DOHH2 (cell line): ENCODE results near the gene PLCL1.

Experiments used
- CTCF ChIP-seq: fragments of 200-600 bp; sonication (generic); IDR thresholded peaks from one replicate; pipeline ENCODE4 v1.5.1; 2014; ENCODE audit warnings: antibody characterized with exemption, mild to moderate bottlenecking, low read depth, low read length; ENCODE audit not compliant: poor library complexity, severe bottlenecking
- EZH2phosphoT487 ChIP-seq: fragments of 200-600 bp; sonication (generic); IDR thresholded peaks from 2 replicates; pipeline ENCODE4 v1.6.1; 2017; ENCODE audit warnings: borderline replicate concordance, mild to moderate bottlenecking, antibody characterized with exemption, low read length, moderate library complexity, mixed read lengths

- TF ChIP-seq CTCF, result no peak
- TF ChIP-seq EZH2phosphoT487, result no peak
These were observed 252.4 kb downstream of the PLCL1 start for GRCh38 chr2:198056836-198057235.
